GM19397 (cell line): ENCODE data around the gene HAND1.
A peak's percentile ranks its signal among the peaks of the same experiment; 100 is the strongest.

Experiments used
- ATAC-seq: cut with Tn5 transposase; IDR thresholded peaks from one replicate; pipeline ENCODE4 v1.9.1; 2021; ENCODE audit warnings: mild to moderate bottlenecking, moderate library complexity; ENCODE audit not compliant: unreplicated experiment

HAND1 gene

DNA sequence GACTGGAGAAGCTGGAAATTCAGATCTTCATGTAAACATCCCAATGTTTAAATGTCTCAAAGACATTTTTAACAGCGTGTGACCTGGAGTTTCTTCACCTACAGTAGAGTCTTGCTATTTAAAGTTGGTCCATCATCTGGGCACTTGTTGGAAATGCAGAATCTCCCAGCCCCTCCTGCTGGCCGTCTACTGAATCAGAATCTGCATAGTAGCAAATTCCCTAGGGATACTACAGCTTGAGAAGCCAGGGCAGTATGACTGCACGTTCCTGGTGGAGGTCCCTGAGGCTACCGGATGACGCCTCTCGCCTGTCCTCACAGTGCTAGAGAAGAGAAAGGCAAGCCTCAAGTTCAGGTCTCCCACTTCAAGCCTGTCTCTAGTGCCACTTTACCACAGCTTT is 16.5 kb downstream of the HAND1 start:
- ATAC-seq = no peak

DNA sequence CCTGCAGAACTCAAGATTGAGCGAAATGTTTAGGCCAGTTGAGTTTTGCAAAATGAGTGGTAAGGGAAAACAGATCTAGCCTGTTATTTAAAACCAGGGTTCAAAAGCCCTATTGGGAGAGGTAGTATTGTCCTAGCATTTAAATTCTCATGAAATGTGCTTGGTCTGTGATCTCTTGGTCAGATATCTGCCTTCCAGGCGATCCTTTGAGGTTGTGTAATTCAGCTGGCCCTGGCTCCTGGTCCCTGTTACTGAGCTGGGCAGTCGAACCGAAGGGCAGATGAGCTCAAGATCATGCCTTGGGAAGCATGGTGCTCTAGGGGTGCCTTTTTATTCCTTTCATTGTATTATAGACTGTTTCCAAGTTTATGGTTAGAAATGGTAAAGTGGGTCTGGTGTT is 17.9 kb downstream of the HAND1 start:
- ATAC-seq = no peak

DNA sequence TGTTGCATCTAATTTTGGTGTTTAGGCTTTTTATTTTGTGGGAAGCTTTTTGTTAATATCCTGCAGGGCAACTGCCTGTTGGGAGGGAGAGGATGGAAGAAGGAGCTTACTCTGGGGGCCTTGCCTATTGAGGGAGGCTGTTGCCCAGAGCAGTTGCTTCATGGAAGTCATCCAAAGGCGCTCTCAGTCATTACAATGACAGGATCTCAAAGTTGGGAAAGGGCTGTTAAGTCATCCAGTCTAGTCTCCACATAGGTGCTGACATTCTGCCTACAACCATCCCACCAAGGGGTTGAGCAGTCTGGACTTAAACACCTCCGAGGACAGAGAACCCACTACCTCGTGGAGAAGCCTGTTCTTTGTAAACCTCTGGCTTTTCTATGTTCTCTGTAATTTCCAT is 19.0 kb downstream of the HAND1 start:
- ATAC-seq = no peak

DNA sequence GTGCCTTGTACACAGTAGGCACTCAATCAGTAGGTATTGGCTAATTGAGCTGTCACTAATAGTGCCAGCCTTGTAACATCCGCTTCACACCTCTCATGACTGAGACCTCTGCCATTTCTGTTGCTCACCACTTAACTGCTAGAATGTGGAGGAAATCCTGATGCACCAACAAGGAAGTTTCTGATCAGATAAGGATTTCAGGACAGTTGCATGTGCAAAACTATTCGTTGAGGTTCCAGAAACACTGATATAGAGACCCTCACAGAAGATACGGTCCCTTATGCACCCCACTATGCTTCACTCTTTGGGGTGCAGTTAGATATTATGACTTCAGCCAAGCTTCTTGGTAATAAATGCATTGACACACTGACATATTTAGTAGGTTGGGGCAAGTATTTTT is 21.5 kb downstream of the HAND1 start:
- ATAC-seq = no peak

DNA sequence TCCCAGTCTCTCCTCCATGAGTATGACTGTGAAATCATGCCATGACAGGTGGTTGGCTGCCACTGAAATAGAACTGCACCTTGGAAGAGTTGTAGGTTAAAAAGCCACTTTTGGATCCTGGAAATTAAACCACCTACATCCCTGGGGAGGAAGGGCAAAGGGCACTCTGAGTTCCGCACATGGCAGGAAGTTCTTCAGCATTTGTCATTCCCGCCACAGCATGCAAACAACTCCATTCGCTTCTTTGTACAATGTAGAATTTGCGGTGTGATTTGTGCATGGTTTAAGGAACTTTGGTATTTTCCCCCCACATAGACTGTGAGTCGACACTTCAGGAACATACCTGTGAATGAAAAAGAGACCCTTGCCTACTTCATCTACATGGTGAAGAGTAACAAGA is 22.4 kb downstream of the HAND1 start:
- no peak for ATAC-seq

DNA sequence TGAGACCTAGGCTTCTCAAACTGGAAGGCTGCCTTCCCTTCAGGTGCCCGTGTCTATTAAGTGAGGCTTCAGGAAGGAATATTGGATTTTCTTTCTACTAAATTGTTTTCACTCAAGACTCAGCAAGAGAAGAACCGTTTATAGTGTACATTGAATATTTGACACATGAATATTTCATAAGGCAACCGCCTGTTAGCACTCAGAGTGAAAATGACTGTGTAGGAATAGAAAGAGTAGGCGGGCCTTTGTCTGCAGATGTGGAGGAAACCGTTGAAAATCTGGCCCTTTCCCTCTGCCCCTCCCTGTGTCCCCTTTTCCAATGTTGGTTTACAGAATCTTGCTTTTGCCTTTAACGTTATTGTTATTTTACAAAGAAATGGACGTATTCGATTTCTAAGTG is 26.1 kb downstream of the HAND1 start:
- no peak for ATAC-seq

DNA sequence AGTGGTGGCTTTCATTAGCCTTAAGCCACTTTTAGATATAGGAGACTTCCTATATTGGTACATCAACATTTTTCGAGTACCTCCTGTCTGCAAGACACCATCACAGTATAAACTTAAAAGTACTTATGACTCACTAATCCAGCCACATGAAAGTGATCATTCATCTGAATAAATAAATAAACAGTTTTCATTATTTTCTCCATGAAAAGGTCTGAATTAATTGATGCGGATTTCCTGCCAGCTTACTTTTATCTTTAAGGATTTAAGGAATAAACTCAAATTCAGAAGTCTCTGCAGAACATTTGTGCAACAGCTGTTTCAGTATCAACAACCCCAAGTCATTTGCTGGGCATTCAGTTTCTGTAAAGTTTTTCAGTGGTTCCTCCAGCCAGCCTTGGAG is 28.2 kb downstream of the HAND1 start:
- no peak for ATAC-seq

DNA sequence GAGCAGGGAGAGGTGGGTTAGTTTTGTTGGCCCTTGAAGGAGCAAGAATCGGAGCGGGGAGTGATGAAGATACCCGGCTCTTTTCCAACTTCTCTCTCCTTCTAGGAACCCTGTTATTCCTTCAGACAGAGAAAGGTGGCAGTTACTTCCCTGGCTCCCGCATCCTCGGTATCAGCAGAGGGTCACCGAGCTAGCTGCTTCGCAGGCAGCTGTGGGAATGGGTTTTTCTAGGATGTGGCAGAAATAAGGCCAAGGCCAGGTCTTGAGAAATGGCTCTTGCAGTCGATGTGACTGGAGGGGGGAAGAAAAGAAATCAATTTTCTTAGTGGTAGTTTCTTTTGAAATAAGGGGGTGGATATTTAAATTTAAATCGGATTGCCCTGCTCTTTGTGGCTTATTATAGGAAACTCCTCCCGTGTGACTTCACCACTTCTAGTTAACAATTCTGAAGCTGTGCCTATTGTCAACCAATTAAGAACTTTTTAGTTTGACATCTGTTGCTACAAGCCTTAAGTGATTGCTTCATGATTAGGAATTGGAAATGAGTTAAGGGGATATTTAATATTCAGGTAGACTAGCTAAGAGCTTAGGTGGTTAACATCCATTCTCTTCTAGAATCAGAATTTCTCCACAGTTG is 30.8 kb downstream of the HAND1 start:
- no peak for ATAC-seq

DNA sequence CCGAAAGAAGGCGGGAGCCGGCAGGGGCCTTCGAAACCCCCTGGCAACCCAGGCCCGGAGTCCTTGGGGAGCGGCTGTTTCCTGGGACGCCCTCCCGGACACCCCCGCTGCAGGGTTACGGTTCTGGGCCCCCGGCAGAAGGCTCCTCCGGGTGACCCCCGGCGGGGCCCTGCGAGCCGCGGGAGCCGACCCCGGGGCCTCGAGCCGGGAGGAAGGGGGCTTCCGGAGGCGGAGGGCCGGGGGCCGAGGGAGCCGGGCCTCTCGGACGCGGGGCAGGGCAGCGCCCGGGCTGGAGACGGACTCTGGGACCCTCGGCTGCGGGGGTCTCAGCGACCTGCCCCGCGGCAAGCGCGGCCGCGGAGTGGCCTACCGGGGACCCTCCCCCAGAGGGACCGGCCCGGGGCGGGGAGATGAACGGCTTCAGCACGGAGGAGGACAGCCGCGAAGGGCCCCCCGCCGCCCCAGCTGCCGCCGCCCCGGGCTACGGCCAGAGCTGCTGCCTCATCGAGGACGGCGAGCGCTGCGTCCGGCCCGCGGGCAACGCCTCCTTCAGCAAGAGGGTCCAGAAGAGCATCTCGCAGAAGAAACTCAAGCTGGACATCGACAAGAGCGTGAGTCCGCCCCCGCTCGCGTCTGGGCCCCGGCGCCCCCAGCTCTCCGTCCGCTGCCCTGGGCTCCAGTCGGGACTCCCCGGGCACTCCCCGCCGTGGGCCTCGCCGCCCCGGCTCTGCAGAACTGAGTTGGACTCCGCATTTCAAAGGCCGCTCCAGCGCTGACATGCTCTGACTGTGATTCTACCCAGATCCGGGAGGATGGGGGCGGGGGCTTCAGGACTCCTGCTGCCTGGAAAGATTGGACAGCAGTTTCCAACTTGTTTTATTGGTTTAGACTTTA is 31.6 kb downstream of the HAND1 start:
- ATAC-seq = peak; percentile 16

DNA sequence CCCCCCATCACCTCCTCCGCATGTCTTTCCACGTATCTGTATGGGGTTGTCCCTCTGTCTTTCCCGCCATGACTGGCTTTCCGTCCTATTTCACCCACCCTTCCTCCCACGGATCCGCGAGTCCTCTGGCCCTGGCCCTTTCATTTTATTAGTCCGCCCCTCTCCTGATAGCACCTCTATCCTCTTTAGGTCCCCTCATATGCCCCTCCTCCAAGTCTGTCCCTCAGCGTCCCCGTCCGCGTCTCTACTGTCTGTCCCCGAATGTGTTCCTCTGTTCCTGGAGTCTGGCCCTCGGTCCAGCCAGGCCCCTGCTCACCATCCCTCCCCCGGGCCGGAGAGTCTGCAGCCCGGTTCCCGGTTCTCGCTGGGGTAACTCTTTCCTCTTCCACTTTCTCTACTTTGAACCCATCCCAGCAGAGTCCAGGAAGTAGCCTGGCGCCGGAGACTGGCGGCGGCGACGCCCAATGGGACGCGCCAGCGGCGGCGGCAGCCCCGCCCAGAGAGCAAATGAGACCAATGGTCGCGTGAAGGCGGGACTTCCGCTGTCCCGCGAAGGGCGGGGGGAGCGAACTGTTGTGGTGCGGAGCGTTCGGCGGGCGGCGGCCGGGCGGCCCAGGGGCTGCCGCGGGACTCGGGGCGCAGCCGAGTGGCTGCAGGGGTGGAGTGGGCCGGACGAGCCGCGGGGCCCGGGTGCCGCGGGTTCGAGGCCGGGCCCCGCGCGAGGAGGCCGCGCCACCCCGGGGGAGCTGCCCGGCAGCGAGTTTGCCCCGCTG is 32.4 kb downstream of the HAND1 start, which contains the start of gene SAP30L:
SAP30L (plus strand) TSS at position 576 of the 773 bp plus-strand sequence. CDS start 608 bp downstream, outside the sequence.
- ATAC-seq = peak; percentile 96

DNA sequence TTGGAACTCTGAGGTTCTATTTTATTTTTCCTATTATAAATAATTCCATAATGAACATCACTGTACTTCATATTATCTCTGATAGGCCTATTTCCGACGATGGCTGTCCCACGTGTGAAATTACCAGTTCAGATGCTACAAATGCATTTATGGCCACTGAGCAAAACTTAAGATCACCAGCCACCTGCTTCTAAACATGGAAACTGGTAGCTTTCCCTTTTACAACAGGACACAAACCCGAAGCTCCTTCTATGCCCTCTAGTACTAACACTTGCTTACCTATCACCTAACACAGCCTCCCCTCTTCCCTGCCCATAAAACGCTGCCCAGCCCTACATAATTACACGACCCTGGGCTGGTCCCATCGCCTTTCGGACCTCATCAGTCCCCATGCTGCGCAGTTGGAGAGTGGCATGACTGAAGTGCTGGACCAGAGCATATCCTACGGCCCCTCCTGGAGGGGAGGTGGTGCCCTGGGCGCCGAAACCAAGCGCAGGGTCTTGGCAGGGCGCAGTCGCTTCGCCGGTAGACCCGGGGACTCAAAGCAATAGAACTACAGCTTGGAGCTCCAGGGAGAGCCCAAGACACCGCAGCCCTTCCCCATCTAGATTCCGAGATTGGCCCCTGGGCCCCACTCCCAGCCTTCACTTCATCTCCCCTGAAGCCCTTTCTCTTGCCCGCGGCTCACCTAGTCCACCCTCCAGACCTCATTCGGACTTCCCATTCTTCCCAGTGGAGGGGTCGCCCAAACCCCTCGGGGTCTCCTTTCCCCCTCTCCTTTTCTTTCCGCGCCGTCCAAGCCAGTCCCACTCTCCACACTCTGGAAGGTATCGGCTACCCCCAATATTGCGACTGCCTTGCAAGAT is 33.2 kb downstream of the HAND1 start:
- no peak for ATAC-seq

DNA sequence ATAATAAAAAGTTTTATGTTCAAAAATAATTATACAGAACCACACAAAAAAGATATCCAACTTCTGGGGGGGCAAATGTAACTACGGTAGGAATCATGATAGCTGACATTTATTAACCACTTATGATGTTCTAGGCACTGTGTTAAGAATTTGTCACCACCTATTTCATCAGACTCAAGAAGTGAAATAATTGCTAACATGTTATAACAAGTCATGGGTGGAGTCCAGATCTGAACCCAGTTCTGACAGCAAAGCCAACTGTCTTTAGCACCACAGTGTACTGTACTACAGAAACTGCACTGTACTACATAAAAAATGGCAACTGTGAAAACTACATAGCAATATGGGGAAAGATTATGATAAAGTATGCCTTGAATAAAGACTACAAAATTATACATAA is 35.2 kb downstream of the HAND1 start:
- no peak for ATAC-seq

DNA sequence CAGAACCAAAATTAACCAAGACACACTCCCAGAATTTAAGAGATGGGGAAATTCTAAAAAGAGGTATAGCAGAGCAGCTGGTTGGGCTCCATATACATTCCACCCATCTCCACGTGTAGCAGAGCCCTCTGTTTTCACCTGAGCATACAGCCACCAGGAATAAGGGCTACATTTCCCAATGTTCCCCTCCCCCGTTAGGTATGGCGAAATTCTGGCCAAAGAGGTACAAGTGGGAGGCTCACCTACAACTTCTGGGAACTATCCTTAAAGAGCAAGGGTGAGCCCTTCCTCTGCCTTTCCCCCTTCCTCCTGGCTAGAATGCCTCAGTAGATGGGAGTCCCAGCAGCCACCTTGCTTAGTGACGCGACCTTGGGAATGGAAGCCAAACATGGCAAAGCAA is 37.5 kb downstream of the HAND1 start:
- no peak for ATAC-seq

DNA sequence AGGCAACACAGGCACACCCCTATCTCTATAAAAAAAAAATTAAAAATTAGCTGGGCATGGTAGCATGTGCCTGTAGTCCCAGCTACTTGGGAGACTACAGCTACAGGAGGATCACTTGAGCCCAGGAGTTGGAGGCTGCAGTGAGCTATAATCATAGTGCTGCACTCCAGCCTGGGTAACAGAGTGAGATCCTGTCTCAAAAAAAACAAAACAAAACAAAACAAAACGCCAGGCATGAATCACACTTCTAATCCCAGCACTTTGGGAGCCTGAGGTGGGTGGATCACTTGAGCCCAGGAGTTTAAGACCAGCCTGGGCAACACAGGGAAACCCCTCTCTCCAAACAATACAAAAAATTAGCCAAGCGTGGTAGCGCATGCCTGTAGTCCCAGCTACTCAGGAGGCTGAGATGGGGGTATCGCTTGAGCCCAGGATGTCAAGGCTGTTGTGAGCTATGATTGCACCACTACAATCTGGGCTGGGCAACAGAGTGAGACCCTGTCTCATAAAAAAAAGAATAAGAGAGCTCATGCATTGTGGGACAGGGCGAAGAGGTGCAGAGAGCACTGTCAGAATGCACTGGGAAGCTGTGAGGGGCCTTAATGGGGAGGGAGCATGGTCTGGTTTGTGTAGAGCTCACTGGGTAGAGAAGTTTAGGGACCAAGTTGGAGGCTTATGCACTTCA is 40.6 kb downstream of the HAND1 start:
- ATAC-seq = no peak

DNA sequence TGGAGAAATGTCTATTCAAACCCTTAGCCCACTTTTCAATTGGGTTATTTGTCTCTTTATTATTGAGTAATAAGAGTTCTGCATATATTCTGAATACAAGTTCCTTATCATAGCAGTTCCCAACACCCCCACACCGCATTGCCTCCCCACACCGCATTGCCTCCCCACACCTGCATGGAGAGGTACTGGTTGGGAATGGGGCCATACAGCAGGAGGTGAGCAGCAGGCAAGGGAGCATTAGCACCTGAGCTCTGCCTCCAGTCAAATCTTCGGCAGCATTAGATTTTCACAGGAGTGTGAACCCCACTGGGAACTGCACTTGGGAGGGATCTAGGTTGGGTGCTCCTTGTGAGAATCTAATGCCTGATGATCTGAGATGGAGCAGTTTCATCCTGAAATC is 42.8 kb downstream of the HAND1 start:
- ATAC-seq = no peak

DNA sequence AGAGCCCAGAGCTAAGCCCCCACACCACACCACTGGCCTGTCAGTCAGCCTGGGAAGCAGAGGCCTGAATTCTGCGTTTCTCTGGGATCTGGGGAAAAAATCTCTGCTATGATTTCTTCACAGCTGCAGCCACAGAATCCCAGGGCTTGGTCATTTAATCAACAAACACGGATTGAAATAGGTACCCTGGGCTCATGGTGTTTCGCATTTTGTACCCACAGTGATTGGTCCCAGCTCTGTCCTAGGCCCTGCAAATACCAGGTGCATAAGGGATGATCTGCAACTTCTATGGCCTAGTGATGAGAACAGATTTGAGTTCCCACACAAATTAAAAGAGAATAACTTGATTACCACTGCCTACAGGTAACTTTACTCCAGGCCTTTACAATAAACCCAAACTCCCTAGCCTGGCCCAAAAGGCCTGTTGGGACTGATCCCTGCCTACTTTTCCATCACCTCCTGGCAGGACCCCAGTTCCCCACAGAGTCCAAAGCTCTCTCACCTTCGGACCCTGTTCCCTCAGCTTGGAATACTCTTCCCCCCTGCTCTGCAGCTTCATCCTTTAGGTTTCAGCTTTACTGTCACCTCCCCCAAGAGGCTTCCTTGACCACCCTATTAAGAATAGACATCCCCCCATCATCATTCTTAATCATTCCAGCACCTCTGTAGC is 46.9 kb downstream of the HAND1 start:
- no peak for ATAC-seq

DNA sequence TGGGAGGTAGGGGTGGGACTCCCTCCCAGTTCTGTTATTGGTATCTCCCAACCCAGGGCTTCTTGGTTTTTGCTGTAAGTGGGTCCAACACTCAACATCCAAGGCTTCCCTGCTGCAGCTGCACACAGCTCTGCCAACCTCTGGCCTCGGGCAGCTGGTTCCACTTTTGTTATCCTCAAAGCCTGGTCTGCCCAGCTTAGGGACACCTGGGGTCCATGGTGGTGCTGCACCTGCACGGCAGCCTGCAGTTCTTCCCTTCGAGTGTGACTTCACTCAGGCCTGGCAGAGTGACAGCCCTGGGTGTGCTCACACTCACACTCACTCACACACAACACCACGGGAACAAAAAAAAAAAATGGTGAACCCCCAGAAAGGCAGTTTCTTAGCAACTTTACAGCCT is 47.6 kb downstream of the HAND1 start:
- ATAC-seq = no peak

DNA sequence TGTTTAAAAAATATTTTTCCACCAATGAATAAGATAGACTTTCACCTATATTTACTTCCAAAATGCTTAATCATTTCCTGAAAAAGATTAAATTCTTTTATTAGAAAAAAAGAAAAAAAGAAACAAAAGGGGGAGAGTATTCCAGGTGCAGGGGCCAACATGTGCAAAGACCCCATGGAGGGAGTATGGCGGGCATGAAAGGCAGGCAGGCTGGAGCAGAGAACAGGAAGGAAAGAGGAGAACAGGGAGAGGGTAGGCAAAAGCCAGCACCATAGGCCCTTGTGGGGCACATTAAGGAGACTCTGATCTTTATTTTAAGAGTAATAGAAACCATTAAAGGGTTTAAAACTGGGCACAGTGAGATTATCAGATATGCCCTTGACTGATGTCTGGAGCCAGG is 48.7 kb downstream of the HAND1 start:
- ATAC-seq = no peak

DNA sequence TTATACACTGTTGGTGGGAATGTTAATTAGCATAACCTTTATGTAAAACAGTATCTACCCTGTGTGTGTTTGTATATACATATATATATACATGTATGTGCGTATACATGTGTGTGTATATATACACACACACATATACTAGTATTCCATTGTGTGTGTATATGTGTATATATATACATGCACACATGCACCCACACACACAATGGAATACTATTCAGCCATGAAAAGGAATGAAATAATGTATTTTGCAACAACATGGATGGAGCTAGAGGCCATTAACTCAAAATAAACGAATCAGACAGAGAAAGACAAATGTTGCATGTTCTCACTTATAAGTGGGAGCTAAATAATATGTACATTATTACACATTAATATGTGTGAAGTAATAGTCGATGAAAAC is 49.8 kb downstream of the HAND1 start:
- no peak for ATAC-seq
